ENCODE measurements around the gene CCER1.

CCER1 gene

GRCh38 chr12:90921536-90921935 is 33.4 kb downstream of the CCER1 start:
- DNase-seq: no peak

GRCh38 chr12:90920222-90920621 is 34.8 kb downstream of the CCER1 start:
- no peak for DNase-seq

- DNase-seq: no peak
Measured at GRCh38 chr12:90917431-90917830, 37.5 kb downstream of the CCER1 start.

GRCh38 chr12:90916516-90916915 is 38.5 kb downstream of the CCER1 start:
- DNase-seq: no peak

- no peak for DNase-seq
Measured at GRCh38 chr12:90915353-90915752, 39.6 kb downstream of the CCER1 start.

GRCh38 chr12:90910958-90911357 is 44.0 kb downstream of the CCER1 start:
- DNase-seq: no peak

GRCh38 chr12:90909069-90909770 is 45.8 kb downstream of the CCER1 start:
- peak in 7 of 56 donors; percentile 1 to 32 (median 5) for DNase-seq

GRCh38 chr12:90908465-90908864 is 46.5 kb downstream of the CCER1 start:
- no peak for DNase-seq

- no peak for DNase-seq
Measured at GRCh38 chr12:90905691-90906370, 49.1 kb downstream of the CCER1 start.

- DNase-seq: no peak
Measured at GRCh38 chr12:90902596-90902995, 52.4 kb downstream of the CCER1 start.

All from nucleus accumbens (tissue), 56 donors.